Osteoblast (primary cell): ENCODE data around the gene ARMH2. TPM values are rescaled to one million over a fixed set of nuclear protein-coding genes. Genes with fewer than 3 reads are reported as not detected.

ENCODE experiments used
- DNase-seq: peaks from one replicate; pipeline ENCODE4 v3.0.0; 2011; ENCODE audit warnings: low spot score, mixed read lengths; ENCODE audit not compliant: insufficient read length; ENCODE audit errors: missing footprints
- H2AFZ ChIP-seq: 2 replicates; pipeline ENCODE4 v1.6.0; 2011; ENCODE audit warnings: mild to moderate bottlenecking, low read length
- H3K27ac ChIP-seq: 2 replicates; pipeline ENCODE4 v1.5.1; 2011; ENCODE audit warnings: mild to moderate bottlenecking, low read depth, low read length, moderate library complexity
- H3K27me3 ChIP-seq: 2 replicates; pipeline ENCODE4 v1.6.0; 2012; ENCODE audit warnings: mild to moderate bottlenecking, control low read depth, inconsistent platforms, low read length, moderate library complexity; ENCODE audit not compliant: insufficient read depth
- H3K36me3 ChIP-seq: 2 replicates; pipeline ENCODE4 v1.5.1; 2011; ENCODE audit warnings: mild to moderate bottlenecking, low read length, control low read depth, moderate library complexity; ENCODE audit not compliant: insufficient read depth
- H3K4me1 ChIP-seq: 2 replicates; pipeline ENCODE4 v1.5.1; 2011; ENCODE audit warnings: mild to moderate bottlenecking, low read length, control low read depth, moderate library complexity; ENCODE audit not compliant: insufficient read depth
- H3K4me2 ChIP-seq: 2 replicates; pipeline ENCODE4 v1.6.0; 2011; ENCODE audit warnings: mild to moderate bottlenecking, low read length; ENCODE audit not compliant: insufficient read depth
- H3K4me3 ChIP-seq: fragments of 200-600 bp; sonication (generic); 3 replicates; pipeline ENCODE4 v1.5.1; 2012; ENCODE audit warnings: mild to moderate bottlenecking, low read length, inconsistent platforms; ENCODE audit not compliant: insufficient read depth
- H3K79me2 ChIP-seq: 2 replicates; pipeline ENCODE4 v1.6.0; 2012; ENCODE audit warnings: mild to moderate bottlenecking, low read length, control low read depth, inconsistent platforms; ENCODE audit not compliant: insufficient read depth
- H3K9me3 ChIP-seq: 2 replicates; pipeline ENCODE4 v1.5.1; 2011; ENCODE audit warnings: low read depth, low read length, control low read depth
- H4K20me1 ChIP-seq: 2 replicates; pipeline ENCODE4 v1.6.0; 2012; ENCODE audit warnings: mild to moderate bottlenecking, low read length, control low read depth; ENCODE audit not compliant: insufficient read depth
- CTCF ChIP-seq: IDR thresholded peaks from 2 replicates; pipeline ENCODE4 v1.5.1; 2011; ENCODE audit warnings: mild to moderate bottlenecking, low read depth, low read length, moderate library complexity; ENCODE audit errors: extremely low read depth
- total RNA-seq: library from RNA; depleted of rRNA; stranded (reverse); fragments of >200 nt; gene quantifications from 2 replicates; pipeline ENCODE4 v1.2.3, GENCODE V29; 2012

The ARMH2 gene
- total RNA-seq, 1 donor = not detected

GRCh38 chr6:24795106-24795505 lies 3.6 kb downstream of the ARMH2 start:
- Histone ChIP-seq H2AFZ (no peak overlapping the region), H3K4me3 (no peak overlapping the region), H3K9me3 (no peaks in the 10 kb centered on the region), H3K79me2 (no peaks in the 10 kb centered on the region), H3K4me2 (no peak overlapping the region), H3K27me3 (no peaks in the 10 kb centered on the region), H3K27ac (no peak overlapping the region), H3K36me3 (no peaks in the 10 kb centered on the region), H4K20me1 (no peaks in the 10 kb centered on the region), H3K4me1 (no peaks in the 10 kb centered on the region)
- no peak for TF ChIP-seq CTCF
- no peak for DNase-seq

- Histone ChIP-seq H3K4me3 (no peak overlapping the region), H4K20me1 (no peaks in the 10 kb centered on the region), H3K9me3 (no peaks in the 10 kb centered on the region), H2AFZ (no peak overlapping the region), H3K4me2 (no peak overlapping the region), H3K79me2 (no peaks in the 10 kb centered on the region), H3K27ac (no peak overlapping the region), H3K4me1 (no peaks in the 10 kb centered on the region), H3K27me3 (no peaks in the 10 kb centered on the region), H3K36me3 (peaks cover 14% of the 10 kb centered on the region)
- TF ChIP-seq CTCF = no peak
- no peak for DNase-seq
Measured at GRCh38 chr6:24788031-24788665, 10.6 kb downstream of the ARMH2 start.

GRCh38 chr6:24780206-24780605 lies 18.5 kb downstream of the ARMH2 start:
- Histone ChIP-seq H3K4me2 (peak overlapping the region; percentile 20), H3K27me3 (no peaks in the 10 kb centered on the region)
- TF ChIP-seq CTCF = no peak

GRCh38 chr6:24779416-24780016 lies 19.2 kb downstream of the ARMH2 start:
- Histone ChIP-seq H3K9me3 (no peaks in the 10 kb centered on the region), H3K4me2 (peak overlapping the region; percentile 20), H3K27ac (peak overlapping the region; percentile 61), H4K20me1 (no peaks in the 10 kb centered on the region), H3K4me3 (no peak overlapping the region), H2AFZ (peak overlapping the region; percentile 24), H3K79me2 (peaks cover 54% of the 10 kb centered on the region), H3K36me3 (peaks cover 8% of the 10 kb centered on the region), H3K27me3 (no peaks in the 10 kb centered on the region), H3K4me1 (peaks cover 31% of the 10 kb centered on the region)
- TF ChIP-seq CTCF = no peak
- DNase-seq = no peak

More at GRCh38 chr6:24780206-24780605, 18.5 kb downstream of the ARMH2 start:
- no peaks in the 10 kb centered on the region for H3K9me3 ChIP-seq
- peaks cover 54% of the 10 kb centered on the region for H3K79me2 ChIP-seq
- no peak overlapping the region for H3K4me3 ChIP-seq
- H2AFZ ChIP-seq = peak overlapping the region; percentile 25
- H3K4me1 ChIP-seq = peaks cover 31% of the 10 kb centered on the region
- H3K27ac ChIP-seq = peak overlapping the region; percentile 61
- peaks cover 10% of the 10 kb centered on the region for H3K36me3 ChIP-seq
- no peak for DNase-seq
- H4K20me1 ChIP-seq = no peaks in the 10 kb centered on the region
